AG09309 (cell line): ENCODE measurements around the gene FCN3.
A peak's percentile ranks its signal among the peaks of the same experiment; 100 is the strongest.

Experiments
- DNase-seq: peaks from one replicate; pipeline ENCODE4 v3.0.0-alpha.2; 2010; ENCODE audit warnings: low read depth
- H3K4me3 ChIP-seq: 2 replicates; pipeline ENCODE4 v1.5.1; 2011; ENCODE audit warnings: mild to moderate bottlenecking, low read depth, low read length, moderate library complexity; ENCODE audit not compliant: control insufficient read depth
- TF ChIP-seq, protein P1 (sequence below): IDR thresholded peaks from 2 replicates; pipeline ENCODE4 v1.5.1; 2011; ENCODE audit warnings: mild to moderate bottlenecking, low read depth, low read length, inconsistent platforms; ENCODE audit not compliant: insufficient read depth, control insufficient read depth; ENCODE audit errors: missing control alignments

FCN3 gene

DNA sequence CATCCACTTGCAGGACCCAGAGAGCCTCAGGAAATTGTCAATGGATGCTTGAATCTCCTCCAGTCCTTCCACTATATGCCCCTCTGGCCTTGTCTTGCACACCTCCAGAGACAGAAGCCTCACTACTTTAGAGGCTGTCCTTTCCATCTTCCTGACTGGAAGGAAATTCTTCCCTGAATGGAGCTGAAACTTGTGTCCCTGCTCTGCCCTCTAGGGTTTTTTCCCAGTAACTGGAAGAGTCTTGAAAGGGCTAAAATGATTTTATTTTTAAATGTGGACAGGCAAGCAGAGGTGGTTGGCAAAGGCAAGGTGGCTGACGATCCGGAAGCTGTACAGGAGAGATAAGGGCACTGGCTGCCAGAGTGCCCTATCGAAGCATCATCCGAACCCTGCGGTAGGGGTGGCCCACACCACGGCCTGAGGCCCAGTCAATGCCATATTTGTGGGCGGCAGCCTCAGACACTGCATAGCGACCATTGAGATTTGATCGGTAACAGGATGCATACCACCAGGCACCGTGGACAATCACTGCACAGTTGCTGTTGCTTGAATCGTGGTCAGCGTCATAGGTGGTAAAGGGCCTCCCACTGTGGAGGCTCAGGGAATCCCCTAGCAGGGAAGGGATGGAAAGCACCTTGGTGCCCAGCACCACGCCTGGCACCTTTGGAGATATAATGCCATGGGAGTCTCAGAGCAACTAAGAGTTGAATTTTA, 5.6 kb downstream of the FCN3 start:
- H3K4me3 ChIP-seq = no peak overlapping the region
- no peak for DNase-seq
- TF ChIP-seq, protein P1, sequence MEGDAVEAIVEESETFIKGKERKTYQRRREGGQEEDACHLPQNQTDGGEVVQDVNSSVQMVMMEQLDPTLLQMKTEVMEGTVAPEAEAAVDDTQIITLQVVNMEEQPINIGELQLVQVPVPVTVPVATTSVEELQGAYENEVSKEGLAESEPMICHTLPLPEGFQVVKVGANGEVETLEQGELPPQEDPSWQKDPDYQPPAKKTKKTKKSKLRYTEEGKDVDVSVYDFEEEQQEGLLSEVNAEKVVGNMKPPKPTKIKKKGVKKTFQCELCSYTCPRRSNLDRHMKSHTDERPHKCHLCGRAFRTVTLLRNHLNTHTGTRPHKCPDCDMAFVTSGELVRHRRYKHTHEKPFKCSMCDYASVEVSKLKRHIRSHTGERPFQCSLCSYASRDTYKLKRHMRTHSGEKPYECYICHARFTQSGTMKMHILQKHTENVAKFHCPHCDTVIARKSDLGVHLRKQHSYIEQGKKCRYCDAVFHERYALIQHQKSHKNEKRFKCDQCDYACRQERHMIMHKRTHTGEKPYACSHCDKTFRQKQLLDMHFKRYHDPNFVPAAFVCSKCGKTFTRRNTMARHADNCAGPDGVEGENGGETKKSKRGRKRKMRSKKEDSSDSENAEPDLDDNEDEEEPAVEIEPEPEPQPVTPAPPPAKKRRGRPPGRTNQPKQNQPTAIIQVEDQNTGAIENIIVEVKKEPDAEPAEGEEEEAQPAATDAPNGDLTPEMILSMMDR = peak; percentile 40

DNA sequence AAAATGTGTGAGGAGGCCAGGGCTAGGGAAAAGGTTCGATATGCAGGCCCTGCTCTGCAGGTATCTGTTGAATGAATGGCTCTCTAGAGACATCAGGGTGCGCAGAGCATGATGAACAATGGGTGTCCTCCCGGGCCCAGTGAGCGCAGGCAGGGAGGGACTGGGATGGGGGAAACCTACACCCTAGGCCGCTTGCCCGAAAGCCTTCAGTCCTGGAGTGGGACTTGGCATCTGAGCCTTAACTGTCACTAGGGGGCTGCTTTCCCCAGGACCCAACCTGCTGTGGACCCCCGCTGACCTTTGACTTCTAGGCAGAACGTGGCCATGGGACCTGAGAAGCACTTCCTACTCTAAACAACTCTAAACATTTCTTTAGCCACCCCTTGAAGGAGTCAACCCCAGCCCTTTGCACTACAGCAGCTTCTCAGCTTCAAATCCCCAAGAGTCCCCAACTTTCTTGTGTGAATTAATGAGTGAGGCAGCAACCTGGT, 7.4 kb downstream of the FCN3 start:
- H3K4me3 ChIP-seq = peak overlapping the region; percentile 83
- TF ChIP-seq, protein P1 = no peak
- no peak for DNase-seq

DNA sequence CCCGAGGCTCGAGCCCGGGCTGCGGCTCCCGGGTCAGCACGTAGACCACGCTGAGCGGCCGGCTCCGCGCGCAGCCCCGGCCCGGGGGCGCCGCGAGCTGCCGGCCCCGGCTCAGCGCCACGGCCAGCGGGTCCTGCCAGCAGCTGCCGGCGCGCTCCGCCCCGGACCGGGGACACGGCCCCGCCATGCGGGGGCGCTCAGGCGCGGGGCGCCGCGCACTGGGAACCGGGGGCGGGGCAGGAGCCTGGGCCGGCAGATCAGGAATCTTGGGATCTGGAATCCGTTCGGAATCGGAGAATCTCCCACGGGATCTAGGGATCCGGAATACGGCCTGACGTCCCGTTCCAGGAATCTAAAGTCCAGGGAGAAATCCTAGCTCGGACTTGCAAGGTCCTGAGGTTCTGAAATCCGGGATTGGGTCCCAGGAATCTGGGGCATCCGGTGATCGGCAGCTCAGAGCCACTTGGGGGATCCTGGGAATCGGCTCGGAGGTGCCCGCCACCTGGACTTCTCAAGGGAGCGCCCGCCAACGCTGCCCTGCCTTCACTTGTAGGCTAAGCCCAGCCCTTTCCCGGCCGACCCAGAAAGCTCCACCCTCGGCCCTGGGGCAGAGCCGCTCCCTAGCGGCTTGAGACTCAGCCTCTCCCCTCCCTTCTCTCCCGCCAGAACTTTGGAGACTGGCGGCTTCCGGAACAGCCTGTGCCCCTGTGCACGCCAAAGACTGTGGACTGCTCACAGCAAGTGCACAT, 8.0 kb downstream of the FCN3 start, which contains the start of gene MAP3K6:
TSS of gene MAP3K6 (minus strand) at position 551 of the 749 bp plus-strand sequence. CDS start at position 187, 364 bp downstream.
- H3K4me3 ChIP-seq = peak within 1 kb of the TSS; percentile 83
- no peak for DNase-seq
- TF ChIP-seq, protein P1 = no peak

DNA sequence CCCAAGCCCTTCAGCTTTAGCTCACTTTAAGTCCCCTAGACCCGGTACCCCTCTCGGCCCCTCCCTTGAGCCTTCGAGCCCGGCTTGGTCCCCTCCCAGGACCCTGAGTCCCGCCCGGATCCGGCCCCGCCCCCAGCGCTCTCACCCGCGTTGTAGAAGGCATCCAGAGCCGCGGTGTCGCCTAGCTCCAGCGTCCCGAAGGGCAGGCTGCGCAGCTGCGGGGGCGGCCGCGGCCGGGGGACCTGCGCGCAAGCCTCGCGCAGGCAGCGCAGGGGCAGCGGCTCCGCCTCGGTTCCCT, 8.6 kb downstream of the FCN3 start:
- TF ChIP-seq, protein P1 = no peak
- no peak for DNase-seq

DNA sequence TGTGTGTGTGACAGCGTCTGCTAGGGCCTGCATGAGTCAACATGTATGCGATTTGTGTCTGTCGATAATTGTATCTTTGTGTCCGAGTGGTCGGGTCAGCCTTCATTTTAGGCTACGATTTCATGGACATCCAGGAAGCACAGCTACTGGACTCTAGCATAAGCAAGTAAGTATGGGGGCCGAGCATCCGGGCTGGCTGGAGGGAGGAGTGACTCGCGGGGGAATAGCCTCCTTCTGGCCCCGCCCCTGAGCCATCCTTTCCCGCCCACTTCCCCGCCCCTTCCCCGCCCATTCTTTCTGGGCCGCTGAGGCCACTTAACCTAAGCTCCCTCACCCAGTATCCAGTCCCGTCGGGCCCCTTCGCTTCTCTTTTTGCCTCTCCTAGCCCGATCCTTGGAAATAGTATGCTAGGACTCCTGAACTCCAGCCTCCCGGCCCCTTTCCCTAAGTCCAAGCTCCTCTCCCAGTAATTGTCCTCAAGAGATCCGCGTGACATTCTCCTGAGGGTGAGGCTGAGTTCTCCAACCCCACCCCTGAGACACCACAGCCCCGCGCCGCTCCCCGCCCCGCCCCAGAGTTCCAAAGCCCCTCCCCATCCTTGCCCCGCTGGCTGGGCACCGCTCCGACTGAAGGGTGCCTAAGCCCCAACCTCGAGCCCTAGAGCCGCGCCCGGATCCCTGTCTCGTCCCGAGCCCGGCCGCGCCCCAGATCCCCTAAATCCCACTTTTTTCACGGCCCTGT, 9.1 kb downstream of the FCN3 start:
- H3K4me3 ChIP-seq = peak overlapping the region; percentile 83
- TF ChIP-seq, protein P1 = no peak
- DNase-seq = peak; percentile 49

More for the DNA sequence above, 8.6 kb downstream of the FCN3 start:
- peak overlapping the region; percentile 83 for H3K4me3 ChIP-seq

DNA sequence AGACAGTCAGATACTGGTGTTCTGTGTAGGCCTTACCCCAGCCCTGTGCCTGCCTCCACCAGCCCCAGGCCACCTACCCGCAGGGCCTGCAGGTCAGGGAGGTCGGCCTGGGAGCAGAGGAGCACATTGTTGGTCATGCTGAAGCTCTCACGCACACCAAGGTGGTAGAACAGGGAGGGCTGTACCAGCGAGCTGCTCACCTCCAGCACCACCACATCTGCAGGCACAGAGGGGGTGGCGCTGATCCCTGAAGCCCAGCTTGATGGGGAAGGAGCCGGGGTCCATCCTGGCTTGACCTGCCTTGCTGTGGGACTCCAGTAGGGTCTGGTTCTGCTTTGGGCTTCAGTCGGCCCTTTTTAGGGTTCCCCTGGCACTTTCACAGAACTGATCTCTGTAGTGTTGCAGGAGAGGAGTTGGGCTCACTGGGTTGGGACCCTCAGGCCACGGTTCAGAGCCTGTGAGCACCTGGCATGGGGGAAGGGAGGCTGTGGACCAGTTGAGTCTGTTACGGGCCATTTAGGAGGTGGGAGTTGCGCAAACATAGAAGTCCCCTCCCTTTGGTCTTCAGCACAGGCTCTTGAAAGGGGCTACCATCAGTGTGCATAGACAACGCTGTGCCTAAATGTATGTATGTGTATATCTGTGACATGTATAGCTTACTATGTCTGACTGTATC, 9.8 kb downstream of the FCN3 start:
- DNase-seq = no peak
- TF ChIP-seq, protein P1 = no peak
- H3K4me3 ChIP-seq = peak overlapping the region; percentile 83
